A549 (cell line): ENCODE data around the gene RAB1B. TPM values are rescaled to one million over a fixed set of nuclear protein-coding genes. Genes with fewer than 3 reads are reported as not detected.

ENCODE experiments used
- ATAC-seq, 2 experiments: fragments of 200-7000 bp in 1 of 2; fragments of >200 bp in 1 of 2; cut with Nextera tagmentation in 1 of 2; cut with Tn5 transposase in 1 of 2; 3 replicates each; pipeline versions ENCODE4 v1.8.0 to v1.9.1; 2018 to 2020; ENCODE audit warnings: mild to moderate bottlenecking in 1 of 2, moderate library complexity in 1 of 2
- CTCF ChIA-PET: fragments of 300-600 bp; sonication (Branson Sonifier 250); formaldehyde crosslinking; extraction: SDS; loops from one replicate; lab custom pipeline; 2021; ENCODE audit warnings: antibody characterized with exemption, inconsistent platforms; lab: Yijun Ruan, JAX
- POLR2A ChIA-PET: fragments of 350-600 bp; formaldehyde crosslinking; extraction: SDS; loops from one replicate; lab custom pipeline; 2021; ENCODE audit warnings: antibody characterized with exemption, inconsistent platforms; lab: Yijun Ruan, JAX
- DNase-seq, 2 experiments: peaks; one replicate each; pipeline versions ENCODE4 v3.0.0 to v3.0.0-alpha.2; 2011 to 2016; ENCODE audit warnings: low read depth in 1 of 2, low spot score in 1 of 2
- FAIRE-seq: peaks from 2 replicates; lab custom pipeline; 2011; peaks lifted over from hg19 to GRCh38; lab: Jason Lieb, UNC
- H3K27ac ChIP-seq, 2 experiments: fragments of >200 bp; sonication (Bioruptor Twin); formaldehyde crosslinking; 3 replicates each; pipeline ENCODE4 v1.5.1; 2016 to 2017
- H3K4me1 ChIP-seq: fragments of >200 bp; sonication (Bioruptor Twin); formaldehyde crosslinking; 3 replicates; pipeline ENCODE4 v1.6.1; 2016
- H3K4me2 ChIP-seq: fragments of >200 bp; sonication (Bioruptor Twin); formaldehyde crosslinking; 3 replicates; pipeline ENCODE4 v1.6.1; 2016
- H3K4me3 ChIP-seq: fragments of >200 bp; sonication (Bioruptor Twin); formaldehyde crosslinking; 3 replicates; pipeline ENCODE4 v1.5.1; 2016
- H3K9me3 ChIP-seq: fragments of >200 bp; sonication (Bioruptor Twin); formaldehyde crosslinking; 3 replicates; pipeline ENCODE4 v1.6.1; 2016
- BHLHE40 ChIP-seq: IDR thresholded peaks from 2 replicates; pipeline ENCODE4 v1.6.1; 2012; ENCODE audit warnings: low read depth, low read length, inconsistent platforms
- CBX2 ChIP-seq: fragments of 200-600 bp; sonication (generic); IDR thresholded peaks from 2 replicates; pipeline ENCODE4 v1.6.1; 2016; ENCODE audit warnings: low read depth, mild to moderate bottlenecking, borderline replicate concordance
- CBX8 ChIP-seq: fragments of 200-600 bp; sonication (generic); IDR thresholded peaks from 2 replicates; pipeline ENCODE4 v1.6.1; 2016
- EP300 ChIP-seq, 2 experiments: fragments of >200 bp; sonication (Bioruptor Twin); formaldehyde crosslinking; IDR thresholded peaks; 2 replicates in 1 of 2; 3 replicates in 1 of 2; pipeline ENCODE4 v1.6.1; 2016 to 2017
- FOSL2 ChIP-seq, 2 experiments: fragments of 450-650 bp in 1 of 2; fragments of >200 bp in 1 of 2; sonication (Bioruptor Twin) in 1 of 2; formaldehyde crosslinking; IDR thresholded peaks; 2 replicates each; pipeline versions ENCODE4 v1.5.0 to v1.6.1; 2016 to 2020; ENCODE audit warnings: mild to moderate bottlenecking in 1 of 2, moderate library complexity in 1 of 2
- FOXS1 ChIP-seq: fragments of 250-450 bp; sonication (Bioruptor Pico); IDR thresholded peaks from 2 replicates; pipeline ENCODE4 v1.5.0; 2020; ENCODE audit warnings: mild to moderate bottlenecking, moderate library complexity
- HEYL ChIP-seq: fragments of 250-450 bp; sonication (Bioruptor Pico); IDR thresholded peaks from 2 replicates; pipeline ENCODE4 v1.8.0; 2021; ENCODE audit warnings: mild to moderate bottlenecking, moderate library complexity
- HOXB5 ChIP-seq: fragments of 250-450 bp; sonication (Bioruptor Pico); IDR thresholded peaks from 2 replicates; pipeline ENCODE4 v1.5.0; 2020; ENCODE audit warnings: mild to moderate bottlenecking, moderate library complexity
- JUNB ChIP-seq: fragments of >200 bp; sonication (Bioruptor Twin); formaldehyde crosslinking; IDR thresholded peaks from 2 replicates; pipeline ENCODE4 v1.6.1; 2016
- KDM5A ChIP-seq: fragments of 200-600 bp; sonication (generic); IDR thresholded peaks from 2 replicates; pipeline ENCODE4 v1.6.1; 2016; ENCODE audit warnings: antibody characterized with exemption, mild to moderate bottlenecking
- MYC ChIP-seq: IDR thresholded peaks from 2 replicates; pipeline ENCODE4 v1.6.1; 2012; ENCODE audit warnings: mild to moderate bottlenecking, inconsistent platforms, low read length, improper control_type of control experiment, borderline replicate concordance
- NPAS2 ChIP-seq: fragments of 250-450 bp; sonication (Bioruptor Pico); IDR thresholded peaks from 2 replicates; pipeline ENCODE4 v1.8.0; 2022; ENCODE audit warnings: mild to moderate bottlenecking, moderate library complexity, borderline replicate concordance
- RAD21 ChIP-seq, 2 experiments: fragments of >200 bp in 1 of 2; sonication (Bioruptor Twin) in 1 of 2; formaldehyde crosslinking in 1 of 2; IDR thresholded peaks in 1 of 2; conservative IDR thresholded peaks in 1 of 2; 2 replicates in 1 of 2; 3 replicates in 1 of 2; pipeline ENCODE4 v1.6.1; 2012 to 2018; ENCODE audit warnings: inconsistent platforms in 1 of 2
- TFCP2L1 ChIP-seq: fragments of 250-450 bp; sonication (Bioruptor Pico); IDR thresholded peaks from 2 replicates; pipeline ENCODE4 v1.5.0; 2021; ENCODE audit warnings: mild to moderate bottlenecking
- ZC3H11A ChIP-seq: fragments of 450-650 bp; IDR thresholded peaks from 2 replicates; pipeline ENCODE4 v1.6.1; 2014; ENCODE audit warnings: antibody characterized with exemption, mild to moderate bottlenecking
- ZSCAN20 ChIP-seq: fragments of 250-450 bp; sonication (Bioruptor Pico); IDR thresholded peaks from 2 replicates; pipeline ENCODE4 v1.8.0; 2022; ENCODE audit warnings: mild to moderate bottlenecking, moderate library complexity
- WGBS: methylation state at CpG from one replicate; pipeline ENCODE4 v1.1.6; 2017; ENCODE audit errors: missing lambda C conversion rate; 5-methylcytosine and 5-hydroxymethylcytosine counted together
- polyA plus RNA-seq, 4 experiments: library from polyadenylated mRNA; depleted of rRNA in 3 of 4; stranded (reverse); fragments of >200 nt; fragmentation: RNase III in 1 of 4; extraction: RNeasy Plus Mini Kit Qiagen cat#74134 plus additional on column Dnase treatment in 1 of 4; gene quantifications; 2 replicates in 3 of 4; 3 replicates in 1 of 4; pipeline ENCODE4 v1.2.3, GENCODE V29; 2011 to 2017
- TF ChIP-seq, protein P1 (sequence below): fragments of 250-450 bp; sonication (Bioruptor Pico); IDR thresholded peaks from 2 replicates; pipeline ENCODE4 v1.5.0; 2020; ENCODE audit warnings: low read depth, mild to moderate bottlenecking, moderate library complexity
- TF ChIP-seq, protein P2 (sequence below): fragments of 200-600 bp; sonication (generic); IDR thresholded peaks from 2 replicates; pipeline ENCODE4 v1.6.1; 2016; ENCODE audit warnings: antibody characterized with exemption, mild to moderate bottlenecking, moderate library complexity
- TF ChIP-seq, protein P3 (sequence below): IDR thresholded peaks from 2 replicates; pipeline ENCODE4 v1.6.1; 2012
- TF ChIP-seq, protein P4 (sequence below): fragments of 450-650 bp; IDR thresholded peaks from 2 replicates; pipeline ENCODE4 v1.6.1; 2014; ENCODE audit warnings: antibody characterized with exemption

RAB1B gene
- polyA plus RNA-seq, 2 of the 4 experiments (the other 2 are of a cell fraction), result 87.8 to 147 TPM

DNA sequence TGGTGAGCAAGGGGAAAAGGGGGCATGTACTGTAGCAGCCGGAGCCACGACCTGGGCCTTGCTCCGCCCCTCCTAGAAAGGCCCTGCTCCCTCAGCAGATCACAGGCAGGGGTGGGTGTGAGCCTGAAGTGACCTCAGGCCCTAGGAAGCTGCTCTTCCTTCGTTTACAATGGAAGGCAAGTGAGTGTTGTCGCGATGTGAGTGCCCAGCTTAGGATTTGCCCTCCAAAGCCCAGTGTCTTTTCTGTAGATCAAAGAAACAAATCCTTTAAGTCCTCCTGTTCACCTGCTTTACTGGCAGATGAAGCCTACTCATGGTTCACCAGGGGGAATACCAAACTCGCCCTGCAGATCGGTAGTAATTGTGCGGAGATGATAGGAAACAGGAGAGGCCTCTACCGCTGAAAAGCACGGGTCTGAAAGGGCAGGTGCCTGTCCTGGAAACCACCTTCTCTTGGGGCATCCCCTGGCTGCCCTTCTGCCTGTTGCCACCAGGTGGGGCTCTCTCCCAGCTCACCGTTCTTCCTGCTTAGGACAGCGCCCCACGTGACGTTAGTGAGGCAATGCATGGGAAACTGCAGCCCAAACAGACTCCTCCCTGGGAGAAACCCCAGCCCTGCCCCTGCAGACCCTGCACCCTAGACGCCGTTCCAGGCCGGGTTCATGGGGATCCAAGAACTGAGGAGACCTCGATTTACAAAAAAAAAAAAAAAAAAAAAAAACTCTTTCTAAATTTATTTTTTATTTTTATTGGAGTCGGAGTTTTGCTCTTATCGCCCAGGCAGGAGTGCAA, 45.9 kb upstream of the RAB1B start (continued):
- TF ChIP-seq, protein P1, sequence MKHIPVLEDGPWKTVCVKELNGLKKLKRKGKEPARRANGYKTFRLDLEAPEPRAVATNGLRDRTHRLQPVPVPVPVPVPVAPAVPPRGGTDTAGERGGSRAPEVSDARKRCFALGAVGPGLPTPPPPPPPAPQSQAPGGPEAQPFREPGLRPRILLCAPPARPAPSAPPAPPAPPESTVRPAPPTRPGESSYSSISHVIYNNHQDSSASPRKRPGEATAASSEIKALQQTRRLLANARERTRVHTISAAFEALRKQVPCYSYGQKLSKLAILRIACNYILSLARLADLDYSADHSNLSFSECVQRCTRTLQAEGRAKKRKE (CRISPR knock-in tag), result no peak
- TF ChIP-seq NPAS2 (CRISPR knock-in tag) (0 out of 2 replicates have a peak, but pooled peaks have one; percentile 11), RAD21 (conservative IDR thresholded peaks at IDR 0.05 in 1 of 2, IDR thresholded peaks at IDR 0.05 in 1 of 2) (peak; percentile 75 to 88)
- TF ChIP-seq, protein P2, sequence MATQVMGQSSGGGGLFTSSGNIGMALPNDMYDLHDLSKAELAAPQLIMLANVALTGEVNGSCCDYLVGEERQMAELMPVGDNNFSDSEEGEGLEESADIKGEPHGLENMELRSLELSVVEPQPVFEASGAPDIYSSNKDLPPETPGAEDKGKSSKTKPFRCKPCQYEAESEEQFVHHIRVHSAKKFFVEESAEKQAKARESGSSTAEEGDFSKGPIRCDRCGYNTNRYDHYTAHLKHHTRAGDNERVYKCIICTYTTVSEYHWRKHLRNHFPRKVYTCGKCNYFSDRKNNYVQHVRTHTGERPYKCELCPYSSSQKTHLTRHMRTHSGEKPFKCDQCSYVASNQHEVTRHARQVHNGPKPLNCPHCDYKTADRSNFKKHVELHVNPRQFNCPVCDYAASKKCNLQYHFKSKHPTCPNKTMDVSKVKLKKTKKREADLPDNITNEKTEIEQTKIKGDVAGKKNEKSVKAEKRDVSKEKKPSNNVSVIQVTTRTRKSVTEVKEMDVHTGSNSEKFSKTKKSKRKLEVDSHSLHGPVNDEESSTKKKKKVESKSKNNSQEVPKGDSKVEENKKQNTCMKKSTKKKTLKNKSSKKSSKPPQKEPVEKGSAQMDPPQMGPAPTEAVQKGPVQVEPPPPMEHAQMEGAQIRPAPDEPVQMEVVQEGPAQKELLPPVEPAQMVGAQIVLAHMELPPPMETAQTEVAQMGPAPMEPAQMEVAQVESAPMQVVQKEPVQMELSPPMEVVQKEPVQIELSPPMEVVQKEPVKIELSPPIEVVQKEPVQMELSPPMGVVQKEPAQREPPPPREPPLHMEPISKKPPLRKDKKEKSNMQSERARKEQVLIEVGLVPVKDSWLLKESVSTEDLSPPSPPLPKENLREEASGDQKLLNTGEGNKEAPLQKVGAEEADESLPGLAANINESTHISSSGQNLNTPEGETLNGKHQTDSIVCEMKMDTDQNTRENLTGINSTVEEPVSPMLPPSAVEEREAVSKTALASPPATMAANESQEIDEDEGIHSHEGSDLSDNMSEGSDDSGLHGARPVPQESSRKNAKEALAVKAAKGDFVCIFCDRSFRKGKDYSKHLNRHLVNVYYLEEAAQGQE, result no peak

DNA sequence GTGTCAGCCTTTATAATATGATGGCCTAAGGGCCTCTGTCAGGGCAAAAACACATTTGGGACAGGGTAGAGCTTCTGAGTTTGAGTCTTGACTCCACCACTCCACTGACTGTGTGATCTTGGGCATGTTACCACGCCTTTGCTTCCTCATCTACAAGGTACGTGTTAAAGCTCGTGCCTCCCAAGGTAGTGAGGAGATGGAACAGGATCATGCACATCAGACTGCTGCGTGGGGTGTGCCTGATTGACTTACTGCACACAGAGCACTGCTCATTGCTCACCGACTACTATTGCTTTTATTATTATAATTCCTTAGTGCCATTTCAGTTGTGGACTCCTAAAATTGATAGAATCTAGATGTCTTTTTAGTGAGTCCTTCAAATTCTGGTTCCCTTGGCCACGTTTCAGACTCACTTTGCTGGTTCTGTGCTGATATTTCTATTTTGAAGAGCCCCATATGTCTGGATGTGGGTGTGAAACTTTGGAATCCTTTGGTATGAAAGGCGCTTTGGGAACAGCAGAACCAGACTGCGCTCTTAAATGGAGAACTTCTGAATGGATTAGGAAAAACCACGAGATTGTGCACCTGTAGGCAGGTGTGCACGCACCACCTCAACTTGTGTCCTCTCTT, 44.1 kb upstream of the RAB1B start:
- 89% methylated on average over 10 of the region's 10 CpGs for WGBS
- H3K4me3 ChIP-seq, result no peak overlapping the region
- peaks cover 14% of the 10 kb centered on the region; the same call in 1 of the 3 replicates for H3K4me1 ChIP-seq
- POLR2A ChIA-PET, result no interaction called here
- CTCF ChIA-PET, result interaction anchor here (0.6 to 6.3 kb wide), 6 partner anchors 20 to 560 kb away, joined by 3 to 72 read pairs (median 12); no protein-coding TSS in a partner anchor
- H3K9me3 ChIP-seq, result no peaks in the 10 kb centered on the region
- FAIRE-seq, result no peak
- no peak for DNase-seq
- H3K27ac ChIP-seq, result no peak overlapping the region
- ATAC-seq, result no peak
- TF ChIP-seq CBX2 (no peak), ZC3H11A (no peak), EP300 (IDR thresholded peaks at IDR 0.05) (no peak), HEYL (CRISPR knock-in tag) (no peak), FOXS1 (CRISPR knock-in tag) (no peak), KDM5A (no peak), JUNB (no peak), CBX8 (no peak), HOXB5 (CRISPR knock-in tag) (no peak), MYC (no peak), FOSL2 (IDR thresholded peaks at IDR 0.05) (no peak), FOSL2 (CRISPR knock-in tag; IDR thresholded peaks at IDR 0.05) (no peak), BHLHE40 (no peak), ZSCAN20 (no peak), TFCP2L1 (CRISPR knock-in tag) (no peak)
- TF ChIP-seq, protein P3, sequence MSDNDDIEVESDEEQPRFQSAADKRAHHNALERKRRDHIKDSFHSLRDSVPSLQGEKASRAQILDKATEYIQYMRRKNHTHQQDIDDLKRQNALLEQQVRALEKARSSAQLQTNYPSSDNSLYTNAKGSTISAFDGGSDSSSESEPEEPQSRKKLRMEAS, result no peak
- TF ChIP-seq, protein P4, sequence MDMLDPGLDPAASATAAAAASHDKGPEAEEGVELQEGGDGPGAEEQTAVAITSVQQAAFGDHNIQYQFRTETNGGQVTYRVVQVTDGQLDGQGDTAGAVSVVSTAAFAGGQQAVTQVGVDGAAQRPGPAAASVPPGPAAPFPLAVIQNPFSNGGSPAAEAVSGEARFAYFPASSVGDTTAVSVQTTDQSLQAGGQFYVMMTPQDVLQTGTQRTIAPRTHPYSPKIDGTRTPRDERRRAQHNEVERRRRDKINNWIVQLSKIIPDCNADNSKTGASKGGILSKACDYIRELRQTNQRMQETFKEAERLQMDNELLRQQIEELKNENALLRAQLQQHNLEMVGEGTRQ, result no peak
- TF ChIP-seq, all 56 proteins: peak for 0
- H3K4me2 ChIP-seq, result no peak overlapping the region
